OCI-LY7 (cell line): Measurements from ENCODE around the gene BAIAP2. TPM values are rescaled to one million over a fixed set of nuclear protein-coding genes. Genes with fewer than 3 reads are reported as not detected.

Experiments used
- BruUV-seq: library from RNA; stranded (reverse); fragments of 400-500 nt; replicated peaks from 2 replicates; lab custom pipeline; 2021; lab: Mats Ljungman, UMichigan
- CTCF ChIA-PET: fragments of 300-600 bp; sonication (Branson Sonifier 250); formaldehyde crosslinking; loops from one replicate; lab custom pipeline; 2022; ENCODE audit warnings: antibody characterized with exemption; ENCODE audit not compliant: unreplicated experiment; lab: Charles Lee
- POLR2A ChIA-PET: fragments of 300-600 bp; sonication (Branson Sonifier 250); formaldehyde crosslinking; loops from one replicate; lab custom pipeline; 2022; ENCODE audit warnings: antibody characterized with exemption; lab: Charles Lee
- DNase-seq: peaks from one replicate; pipeline ENCODE4 v3.0.0-alpha.2; 2015; ENCODE audit warnings: low spot score
- H2AFZ ChIP-seq: fragments of 200-600 bp; sonication (generic), shearing (Covaris generic); 2 replicates; pipeline ENCODE4 v1.6.1; 2014; ENCODE audit warnings: mild to moderate bottlenecking, antibody characterized with exemption, low read length, moderate library complexity
- H3K27ac ChIP-seq: fragments of 200-600 bp; sonication (generic); 2 replicates; pipeline ENCODE4 v1.5.1; 2014; ENCODE audit warnings: mixed run types, low read depth, mild to moderate bottlenecking, moderate library complexity, low read length, inconsistent platforms; ENCODE audit not compliant: poor library complexity, severe bottlenecking
- H3K36me3 ChIP-seq: fragments of 200-600 bp; sonication (generic); 2 replicates; pipeline ENCODE4 v1.6.1; 2014; ENCODE audit warnings: mild to moderate bottlenecking, antibody characterized with exemption, low read length, moderate library complexity, mixed read lengths; ENCODE audit not compliant: insufficient read depth
- H3K4me1 ChIP-seq: fragments of 200-600 bp; sonication (generic); 2 replicates; pipeline ENCODE4 v1.5.1; 2014; ENCODE audit warnings: mild to moderate bottlenecking, low read length; ENCODE audit not compliant: insufficient read depth, poor library complexity, severe bottlenecking
- H3K4me2 ChIP-seq: fragments of 200-600 bp; sonication (generic); 2 replicates; pipeline ENCODE4 v1.6.1; 2014; ENCODE audit warnings: mild to moderate bottlenecking, low read length
- H3K4me3 ChIP-seq: fragments of 200-600 bp; sonication (generic); 2 replicates; pipeline ENCODE4 v1.5.1; 2014; ENCODE audit warnings: mild to moderate bottlenecking, low read depth, low read length; ENCODE audit not compliant: poor library complexity, severe bottlenecking
- H3K79me2 ChIP-seq: fragments of 200-600 bp; sonication (generic); 2 replicates; pipeline ENCODE4 v1.6.1; 2016; ENCODE audit warnings: low read depth, mild to moderate bottlenecking, low read length, moderate library complexity, mixed read lengths; ENCODE audit not compliant: insufficient read depth
- H3K9me2 ChIP-seq: fragments of 200-600 bp; sonication (generic); 2 replicates; pipeline ENCODE4 v1.6.1; 2016; ENCODE audit warnings: mild to moderate bottlenecking, low read length, mixed read lengths; ENCODE audit not compliant: insufficient read depth
- H3K9me3 ChIP-seq: fragments of 200-600 bp; sonication (generic); 2 replicates; pipeline ENCODE4 v1.6.1; 2014; ENCODE audit warnings: mild to moderate bottlenecking, mixed run types, low read length, mixed read lengths
- H4K20me1 ChIP-seq: fragments of 200-600 bp; sonication (generic); 2 replicates; pipeline ENCODE4 v1.6.1; 2014; ENCODE audit warnings: mild to moderate bottlenecking, antibody characterized with exemption, low read length, moderate library complexity, mixed read lengths; ENCODE audit not compliant: insufficient read depth
- CTCF ChIP-seq: fragments of 200-600 bp; sonication (generic); conservative IDR thresholded peaks from 2 replicates; pipeline ENCODE4 v1.5.1; 2014; ENCODE audit warnings: mild to moderate bottlenecking, antibody characterized with exemption, low read length, moderate library complexity, mixed read lengths
- EZH2phosphoT487 ChIP-seq: fragments of 200-600 bp; sonication (generic); IDR thresholded peaks from 2 replicates; pipeline ENCODE4 v1.6.1; 2018; ENCODE audit warnings: low read depth, borderline replicate concordance, mild to moderate bottlenecking, mixed run types, antibody characterized with exemption, low read length, moderate library complexity, mixed read lengths
- intact Hi-C: fragments of 100-400 bp; cut with micrococcal nuclease; formaldehyde crosslinking; loops from one replicate; pipeline ENCODE4 v1.10.0; 2022; ENCODE audit not compliant: unreplicated experiment
- total RNA-seq, 2 experiments: library from RNA; depleted of rRNA in 1 of 2; stranded (reverse); fragments of >200 nt in 1 of 2; shearing (Covaris generic) in 1 of 2; gene quantifications; 2 replicates each; pipeline ENCODE4 v1.2.3, GENCODE V29; 2014 to 2022

BAIAP2 gene
- total RNA-seq, 2 experiments from 2014 or later = 2.1 to 2.3 TPM

- Histone ChIP-seq H3K9me2 (no peaks in the 10 kb centered on the region), H3K27ac (no peak overlapping the region), H3K79me2 (no peaks in the 10 kb centered on the region), H2AFZ (no peak overlapping the region), H3K4me3 (no peak overlapping the region), H3K4me1 (no peaks in the 10 kb centered on the region), H3K36me3 (no peaks in the 10 kb centered on the region), H3K4me2 (no peak overlapping the region), H4K20me1 (no peaks in the 10 kb centered on the region), H3K9me3 (no peaks in the 10 kb centered on the region)
- DNase-seq = no peak
- TF ChIP-seq EZH2phosphoT487 (no peak), CTCF (no peak)
- ChIA-PET CTCF (interaction anchor here (0.6 kb wide), 1 partner anchor 11 kb away, joined by 3 read pairs; no protein-coding TSS in a partner anchor), POLR2A (no interaction called here)
- BruUV-seq = no TSS peak
- intact Hi-C loops = no loop called here
Measured at GRCh38 chr17:81046132-81046769, 11.3 kb downstream of the BAIAP2 start.

DNA sequence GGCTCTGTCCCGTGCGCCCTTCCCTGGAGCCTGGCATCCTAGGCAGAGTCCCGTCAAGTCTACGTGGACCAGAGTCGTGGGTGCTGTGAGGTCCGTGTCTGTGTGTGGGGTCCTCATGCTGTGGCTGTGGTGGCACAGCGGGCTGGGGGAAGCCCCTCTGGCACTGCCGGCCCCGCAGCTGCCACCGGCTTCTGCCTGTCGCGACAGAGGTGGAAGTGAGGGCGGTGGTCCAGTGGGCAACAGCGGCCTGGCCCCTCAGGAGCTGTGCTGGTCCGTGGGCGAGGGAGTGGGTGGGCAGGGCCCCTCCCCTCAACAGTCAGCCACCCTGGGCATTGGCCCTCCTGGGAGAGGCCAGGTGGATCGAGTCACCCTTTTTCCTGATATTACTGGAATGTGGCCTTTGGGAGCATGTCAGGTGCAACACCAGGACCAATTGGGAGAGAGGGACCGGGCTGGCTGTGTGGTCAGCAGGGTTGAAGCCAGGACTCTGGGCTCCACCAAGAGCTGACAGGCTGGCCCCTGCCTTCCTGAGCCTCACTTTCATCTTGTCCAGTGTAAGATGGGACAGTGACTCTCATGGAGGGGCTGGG is 11.9 kb downstream of the BAIAP2 start:
- Histone ChIP-seq H2AFZ (no peak overlapping the region), H3K27ac (no peak overlapping the region), H3K4me3 (no peak overlapping the region), H3K79me2 (no peaks in the 10 kb centered on the region), H3K36me3 (no peaks in the 10 kb centered on the region), H4K20me1 (no peaks in the 10 kb centered on the region), H3K9me2 (no peaks in the 10 kb centered on the region), H3K4me2 (no peak overlapping the region), H3K9me3 (no peaks in the 10 kb centered on the region), H3K4me1 (no peaks in the 10 kb centered on the region)
- no peak for DNase-seq
- ChIA-PET CTCF (no interaction called here), POLR2A (no interaction called here)
- no TSS peak for BruUV-seq
- no peak for TF ChIP-seq EZH2phosphoT487
- no peak for TF ChIP-seq CTCF
- intact Hi-C loops = no loop called here

DNA sequence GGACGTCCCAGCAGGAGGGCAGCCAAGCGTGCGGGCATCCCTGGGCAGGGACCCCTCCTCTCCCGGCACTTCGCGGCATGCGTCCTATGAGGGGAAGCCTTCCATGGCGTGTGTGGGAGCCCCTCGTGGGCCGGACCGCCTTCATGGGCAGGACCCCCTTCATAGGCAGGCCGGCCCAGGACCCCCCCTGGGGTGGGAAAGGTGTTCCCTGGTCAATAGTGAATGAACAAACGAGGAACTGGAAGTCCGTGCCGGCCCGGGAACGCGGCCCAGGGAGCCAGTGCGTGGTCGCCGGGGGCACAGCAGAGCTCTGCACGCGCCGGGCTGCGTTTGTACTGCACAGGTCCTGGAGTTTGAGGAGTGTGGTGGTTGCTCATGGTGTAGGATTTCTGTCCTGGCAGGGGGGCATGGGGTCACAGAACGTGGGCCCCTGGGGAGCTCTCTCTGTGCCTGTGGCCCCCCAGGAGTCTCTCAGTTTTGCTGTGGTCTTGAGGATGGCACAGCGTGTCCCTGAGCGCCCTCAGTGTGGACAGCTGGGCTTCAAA is 13.9 kb downstream of the BAIAP2 start:
- Histone ChIP-seq H3K4me2 (no peak overlapping the region), H3K79me2 (no peaks in the 10 kb centered on the region), H3K9me2 (no peaks in the 10 kb centered on the region), H3K36me3 (no peaks in the 10 kb centered on the region), H3K27ac (no peak overlapping the region), H2AFZ (no peak overlapping the region), H3K4me1 (no peaks in the 10 kb centered on the region), H3K9me3 (no peaks in the 10 kb centered on the region), H4K20me1 (no peaks in the 10 kb centered on the region), H3K4me3 (no peak overlapping the region)
- CTCF ChIA-PET = interaction anchor here (1.2 kb wide), 1 partner anchor 159 kb away, joined by 3 read pairs; no protein-coding TSS in a partner anchor
- POLR2A ChIA-PET = interaction anchor here (0.6 to 0.8 kb wide), 2 partner anchors 13 to 468 kb away, joined by 3 read pairs; no protein-coding TSS in a partner anchor
- TF ChIP-seq EZH2phosphoT487 (no peak), CTCF (no peak)
- intact Hi-C loops = no loop called here
- no TSS peak for BruUV-seq
- no peak for DNase-seq
